GM19397 (cell line): Measurements from ENCODE around the gene COL19A1.
"Not testable (repeated sequence)": the region's sequence is repeated elsewhere in the genome, so short reads cannot be mapped to it uniquely, and the experiment has no call there.

Experiments
- ATAC-seq: cut with Tn5 transposase; IDR thresholded peaks from one replicate; pipeline ENCODE4 v1.9.1; 2021; ENCODE audit warnings: mild to moderate bottlenecking, moderate library complexity; ENCODE audit not compliant: unreplicated experiment

COL19A1 gene

GRCh38 chr6:69895396-69895795 lies 29.0 kb downstream of the COL19A1 start:
- no peak for ATAC-seq

DNA sequence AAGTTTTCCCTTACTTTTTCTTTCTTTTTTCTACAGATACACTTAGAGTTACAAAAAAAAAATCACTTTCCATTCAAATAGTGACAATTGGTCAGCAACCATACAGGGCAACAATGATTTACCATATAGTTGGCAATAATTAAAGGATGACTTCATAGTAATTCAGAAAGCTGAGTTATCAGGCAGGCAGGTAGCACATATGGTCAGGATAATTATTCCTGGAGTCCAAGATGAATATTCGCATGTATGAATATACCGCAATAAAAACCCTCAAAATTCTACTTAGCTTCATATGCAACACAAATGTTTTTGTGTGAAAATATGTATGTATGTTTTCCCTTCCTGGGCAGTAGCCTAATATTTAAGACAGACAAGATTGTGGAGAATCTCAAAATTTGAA lies 34.5 kb downstream of the COL19A1 start:
- no peak for ATAC-seq

- no peak for ATAC-seq
These were observed 35.0 kb downstream of the COL19A1 start for GRCh38 chr6:69901361-69901760.

DNA sequence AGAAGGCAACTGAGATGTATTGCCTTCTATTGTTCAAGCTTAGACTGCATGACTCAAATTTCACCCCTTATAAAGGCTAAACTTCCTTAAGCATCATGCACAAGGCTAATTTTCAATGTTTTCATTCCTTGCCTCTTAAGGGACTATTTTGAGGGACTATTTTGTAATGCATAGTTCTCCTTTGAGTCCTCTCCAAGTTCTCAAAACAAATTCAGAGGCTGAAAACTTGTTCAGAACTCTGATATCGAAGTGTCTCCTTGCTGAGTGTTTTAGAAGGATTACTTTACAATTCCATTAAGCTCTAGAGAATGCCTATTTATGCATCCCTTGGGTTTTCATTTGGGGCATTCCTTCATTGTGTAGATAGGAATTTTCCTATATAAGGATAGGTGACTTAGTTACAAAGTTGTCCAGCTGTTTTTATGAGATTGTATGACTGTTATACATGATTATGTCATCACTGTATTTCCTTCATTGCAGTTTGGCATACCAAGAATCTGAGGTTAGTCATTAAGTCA lies 41.7 kb downstream of the COL19A1 start:
- no peak for ATAC-seq

- ATAC-seq = no peak
These were observed 47.0 kb downstream of the COL19A1 start for GRCh38 chr6:69913361-69913760.

DNA sequence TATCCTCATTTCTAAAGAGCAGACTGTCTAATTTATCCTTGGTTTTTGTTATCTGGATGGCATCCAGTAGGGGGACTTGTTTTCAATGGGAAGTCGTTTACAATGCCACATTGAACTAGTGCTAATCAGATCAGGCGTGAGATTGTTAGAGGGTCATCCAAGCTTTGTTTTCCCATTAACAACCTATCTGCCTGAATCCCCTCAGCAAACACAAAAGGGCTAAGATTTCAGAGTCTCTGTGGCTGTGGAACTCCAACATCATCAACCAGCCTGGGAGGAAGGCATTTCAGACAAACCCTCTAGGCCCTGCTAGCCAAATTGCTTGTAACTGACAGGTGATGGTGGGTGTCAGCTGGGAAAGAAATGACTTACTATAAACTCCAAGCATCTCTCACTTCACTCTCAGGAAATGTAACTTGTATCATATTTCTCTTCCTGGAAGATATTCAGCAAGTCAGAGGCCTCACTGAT lies 47.7 kb downstream of the COL19A1 start:
- ATAC-seq = no peak

DNA sequence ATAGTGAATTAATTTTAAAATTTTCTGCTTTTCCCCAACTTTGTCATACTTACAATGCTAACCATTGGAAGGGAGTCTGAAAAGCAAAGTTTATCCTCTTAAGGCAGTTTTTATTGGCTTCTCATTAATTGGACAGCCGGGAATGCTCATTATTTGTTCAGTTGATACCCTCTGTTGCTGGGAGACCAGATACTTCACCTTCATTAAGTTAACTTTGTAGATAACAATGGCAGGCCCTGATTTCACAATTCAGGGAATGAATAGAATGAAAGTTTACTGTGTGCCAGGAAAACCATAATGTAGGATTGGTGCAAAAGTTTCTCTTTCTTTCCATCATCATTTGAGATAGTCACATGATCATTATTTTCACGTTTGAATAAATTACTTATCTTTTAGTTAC lies 49.0 kb downstream of the COL19A1 start:
- no peak for ATAC-seq

GRCh38 chr6:69917834-69918233 lies 51.5 kb downstream of the COL19A1 start:
- ATAC-seq = peak; percentile 64

GRCh38 chr6:69918813-69919475 lies 52.6 kb downstream of the COL19A1 start:
- no peak for ATAC-seq

- ATAC-seq = not testable (repeated sequence)
These were observed 54.7 kb downstream of the COL19A1 start for GRCh38 chr6:69921066-69921465.

DNA sequence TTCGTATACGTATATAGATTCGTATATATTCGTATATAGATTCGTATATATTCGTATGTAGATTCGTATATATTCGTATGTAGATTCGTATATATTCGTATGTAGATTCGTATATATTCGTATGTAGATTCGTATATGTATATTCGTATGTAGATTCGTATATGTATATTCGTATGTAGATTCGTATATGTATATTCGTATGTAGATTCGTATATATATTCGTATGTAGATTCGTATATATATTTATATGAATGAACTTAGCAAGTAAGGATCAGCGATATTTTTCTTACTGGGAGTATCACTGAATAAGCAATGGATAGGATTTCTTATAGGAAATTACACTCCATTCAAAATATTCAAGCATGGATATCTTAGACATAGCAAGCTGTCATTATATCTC lies 55.3 kb downstream of the COL19A1 start:
- ATAC-seq = not testable (repeated sequence)

GRCh38 chr6:69926745-69927144 lies 60.4 kb downstream of the COL19A1 start:
- no peak for ATAC-seq

- ATAC-seq = no peak
These were observed 66.9 kb downstream of the COL19A1 start for GRCh38 chr6:69933239-69933638.

DNA sequence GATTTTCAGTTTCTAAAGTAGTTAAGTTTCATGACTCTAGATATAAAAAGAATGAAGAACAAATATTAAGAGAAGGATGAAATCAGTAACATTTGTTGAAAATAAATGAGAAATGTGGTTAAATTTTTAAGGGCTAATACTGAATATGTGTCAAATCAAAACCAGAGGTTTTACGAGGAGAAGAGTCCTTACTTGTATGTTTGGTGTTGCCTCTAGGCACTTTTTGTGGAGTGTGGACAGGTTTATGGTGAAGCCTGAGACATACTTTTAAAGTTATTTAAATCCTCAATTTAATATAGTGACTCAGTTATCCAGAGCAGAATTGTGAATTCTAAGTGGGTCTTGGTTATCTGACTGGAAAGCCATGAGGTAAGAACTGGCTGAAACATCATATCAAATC lies 68.7 kb downstream of the COL19A1 start:
- ATAC-seq = no peak

DNA sequence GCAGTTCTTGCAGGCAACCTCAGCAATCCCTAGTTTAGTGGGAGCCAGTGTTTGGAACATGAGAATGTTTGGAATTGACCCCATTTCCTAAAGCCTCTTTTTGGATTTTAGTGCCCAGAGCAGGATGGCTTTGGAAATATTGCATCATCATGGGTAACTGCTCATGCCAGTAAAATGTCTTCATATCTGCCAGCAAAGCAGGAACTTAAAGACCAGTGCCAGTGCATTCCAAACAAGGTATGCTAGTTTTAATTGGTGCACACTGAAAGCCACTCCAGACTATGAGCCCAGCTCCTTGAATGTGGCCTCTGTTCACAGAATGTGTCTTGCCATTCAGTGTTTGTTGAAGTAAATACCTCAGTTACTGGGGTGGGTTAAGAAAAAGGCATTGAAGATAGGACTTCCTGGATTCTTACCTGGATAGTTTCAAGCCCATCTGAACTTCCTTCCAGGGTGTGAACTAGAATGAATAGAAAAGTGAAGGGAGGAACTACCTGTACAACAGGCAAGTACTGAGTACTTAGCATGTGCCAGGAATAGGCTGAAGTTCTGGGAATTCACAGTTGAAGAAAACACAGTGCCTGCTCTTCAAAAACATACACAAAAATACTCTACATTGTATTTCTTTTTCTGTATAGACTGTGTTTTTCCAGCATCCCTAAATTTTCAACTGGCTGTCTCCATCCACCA lies 70.5 kb downstream of the COL19A1 start:
- no peak for ATAC-seq

- ATAC-seq = no peak
These were observed 71.2 kb downstream of the COL19A1 start for GRCh38 chr6:69937402-69938136.

GRCh38 chr6:69942485-69942884 lies 76.1 kb downstream of the COL19A1 start:
- ATAC-seq = no peak

- ATAC-seq = no peak
These were observed 78.8 kb downstream of the COL19A1 start for GRCh38 chr6:69945192-69945591.

DNA sequence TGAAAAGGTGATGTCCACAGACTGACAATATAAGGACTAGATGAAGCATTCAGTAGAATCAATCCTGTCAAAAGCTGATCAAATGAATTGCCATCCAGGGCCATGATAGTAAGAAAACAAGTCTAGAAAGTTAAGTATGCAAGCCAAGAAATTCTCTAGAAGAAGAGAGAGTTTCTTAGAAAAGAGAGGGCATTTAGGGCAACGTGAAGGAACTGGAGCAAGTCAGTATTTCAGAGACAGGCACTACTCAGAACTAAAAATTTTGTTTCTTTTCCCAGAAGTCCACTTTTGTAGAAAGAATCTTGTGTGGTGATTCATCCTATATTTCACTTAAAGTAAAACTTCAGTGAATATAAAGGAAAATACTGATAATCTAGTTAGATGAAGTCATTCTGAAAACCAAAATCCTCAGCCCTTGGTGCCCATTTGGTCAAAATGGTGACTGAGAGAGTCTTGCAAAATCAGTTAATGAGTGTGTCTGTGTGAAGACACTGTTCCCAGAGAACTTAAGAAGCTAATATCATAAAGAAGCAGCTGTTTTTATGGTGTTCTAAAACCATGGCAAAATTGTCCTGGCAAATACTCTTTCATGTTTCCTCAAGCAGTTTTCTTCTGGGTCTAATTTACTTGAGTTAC lies 82.2 kb downstream of the COL19A1 start:
- ATAC-seq = no peak

DNA sequence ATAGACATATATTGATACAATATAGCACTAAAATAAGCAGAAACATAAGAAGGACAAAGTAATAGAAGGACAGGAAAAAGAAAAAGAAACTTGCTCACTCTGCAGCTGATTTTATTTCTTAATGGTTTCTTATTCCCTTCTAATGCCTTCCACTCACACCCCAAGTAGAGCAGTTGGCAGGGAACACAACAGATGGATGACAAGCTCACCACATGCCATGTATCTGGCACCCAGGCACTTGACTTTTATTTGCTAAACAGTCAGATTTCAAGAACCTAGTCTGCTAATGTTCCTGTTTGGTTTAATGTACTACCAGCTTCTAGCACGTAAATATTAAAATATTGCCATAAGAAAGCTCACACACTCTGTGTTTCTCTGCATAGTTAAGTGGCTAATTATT lies 87.1 kb downstream of the COL19A1 start:
- no peak for ATAC-seq

DNA sequence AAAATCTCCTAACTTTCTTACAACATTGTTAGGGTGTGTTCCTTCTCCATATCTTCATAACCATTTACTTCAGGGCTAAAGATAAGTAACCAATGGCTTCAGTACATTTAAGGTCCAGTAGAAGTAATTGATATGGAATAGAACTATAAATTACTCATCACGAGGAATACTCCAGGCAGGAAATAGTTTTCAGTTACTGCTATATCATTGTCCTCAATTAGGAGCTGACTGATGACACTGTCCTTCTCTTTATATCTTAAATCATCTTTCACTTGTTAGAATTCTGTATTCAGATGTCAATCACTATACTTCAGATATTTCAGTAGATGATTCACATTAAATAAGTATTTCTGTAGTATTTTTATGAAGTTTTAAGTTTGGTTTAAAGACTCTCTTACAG lies 88.4 kb downstream of the COL19A1 start:
- ATAC-seq = no peak
